GM19025 (cell line): ENCODE data around the gene RAP2A.
A peak's percentile ranks its signal among the peaks of the same experiment; 100 is the strongest.

ENCODE experiments used
- ATAC-seq: cut with Tn5 transposase; IDR thresholded peaks from one replicate; pipeline ENCODE4 v1.9.1; 2021; ENCODE audit warnings: mild to moderate bottlenecking, low read depth, moderate library complexity; ENCODE audit not compliant: unreplicated experiment

The RAP2A gene

GRCh38 chr13:97445522-97446187 is 11.7 kb downstream of the RAP2A start:
- no peak for ATAC-seq

- ATAC-seq, result no peak
Observed at GRCh38 chr13:97446448-97446847, 12.5 kb downstream of the RAP2A start.

GRCh38 chr13:97448503-97449251 is 14.7 kb downstream of the RAP2A start:
- ATAC-seq, result peak; percentile 78

DNA sequence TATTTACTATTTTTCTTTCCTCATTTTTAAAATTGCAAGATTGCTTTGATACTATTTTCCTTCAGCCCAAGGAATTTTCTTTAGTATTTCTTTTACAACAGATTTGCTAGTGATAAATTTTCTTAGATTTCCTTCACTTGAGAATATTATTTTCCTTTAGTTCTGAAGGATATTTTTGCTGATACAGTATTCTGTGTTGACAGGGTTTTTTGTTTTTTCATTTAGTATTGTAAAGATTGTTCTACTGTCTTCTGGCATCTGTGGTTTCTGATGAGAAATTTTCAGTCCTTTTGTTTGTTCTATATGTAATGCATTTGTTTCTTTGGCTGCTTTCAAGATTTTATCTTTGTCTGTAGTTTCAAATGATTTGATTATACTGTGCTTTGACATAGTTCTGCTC is 20.7 kb downstream of the RAP2A start:
- ATAC-seq, result no peak

DNA sequence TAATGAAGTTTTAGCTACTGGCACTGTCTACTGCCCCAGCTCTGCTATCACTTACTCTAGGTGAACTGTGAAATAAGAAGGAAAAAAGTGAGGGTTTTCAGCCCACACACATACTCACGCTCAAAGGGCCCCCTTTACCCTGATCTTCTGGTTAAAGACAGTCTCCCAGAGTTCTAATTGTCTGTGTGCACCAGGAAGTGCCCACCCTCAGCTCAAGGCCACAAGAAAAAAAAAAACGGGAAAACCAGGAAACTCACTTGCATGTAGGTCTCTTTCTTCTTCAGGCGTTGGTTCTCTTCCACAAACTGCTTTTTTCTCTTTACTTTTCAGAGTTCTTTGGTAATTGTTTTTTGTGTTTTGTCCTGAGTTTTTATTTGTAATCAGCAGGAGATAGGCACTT is 22.1 kb downstream of the RAP2A start:
- no peak for ATAC-seq

DNA sequence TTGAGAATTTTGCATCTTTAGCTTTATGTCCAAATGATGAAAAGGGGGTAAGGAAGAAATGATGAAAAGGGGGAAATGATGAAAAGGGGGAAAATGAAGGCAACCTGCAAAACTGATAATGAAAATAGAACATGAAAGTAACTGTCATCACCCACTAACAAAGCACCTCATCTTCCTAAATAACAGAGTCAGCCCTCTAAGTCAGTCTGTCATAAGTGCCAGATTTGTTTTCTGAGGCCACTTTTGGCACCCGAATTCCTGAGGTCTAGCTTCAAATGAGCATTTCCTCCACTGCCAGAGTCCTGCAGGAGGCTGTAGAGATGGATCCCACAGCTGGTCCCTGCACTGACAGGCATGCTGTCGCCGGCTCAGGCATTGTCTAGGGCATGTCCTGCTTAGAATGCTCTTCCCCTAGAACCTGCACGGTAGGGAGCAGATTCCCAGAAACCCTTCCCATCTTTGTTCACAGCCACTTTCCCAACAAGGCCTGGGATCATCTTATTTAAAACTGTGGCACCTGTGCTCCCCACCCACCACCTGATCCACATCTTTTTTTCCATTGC is 25.3 kb downstream of the RAP2A start:
- ATAC-seq, result peak; percentile 29

DNA sequence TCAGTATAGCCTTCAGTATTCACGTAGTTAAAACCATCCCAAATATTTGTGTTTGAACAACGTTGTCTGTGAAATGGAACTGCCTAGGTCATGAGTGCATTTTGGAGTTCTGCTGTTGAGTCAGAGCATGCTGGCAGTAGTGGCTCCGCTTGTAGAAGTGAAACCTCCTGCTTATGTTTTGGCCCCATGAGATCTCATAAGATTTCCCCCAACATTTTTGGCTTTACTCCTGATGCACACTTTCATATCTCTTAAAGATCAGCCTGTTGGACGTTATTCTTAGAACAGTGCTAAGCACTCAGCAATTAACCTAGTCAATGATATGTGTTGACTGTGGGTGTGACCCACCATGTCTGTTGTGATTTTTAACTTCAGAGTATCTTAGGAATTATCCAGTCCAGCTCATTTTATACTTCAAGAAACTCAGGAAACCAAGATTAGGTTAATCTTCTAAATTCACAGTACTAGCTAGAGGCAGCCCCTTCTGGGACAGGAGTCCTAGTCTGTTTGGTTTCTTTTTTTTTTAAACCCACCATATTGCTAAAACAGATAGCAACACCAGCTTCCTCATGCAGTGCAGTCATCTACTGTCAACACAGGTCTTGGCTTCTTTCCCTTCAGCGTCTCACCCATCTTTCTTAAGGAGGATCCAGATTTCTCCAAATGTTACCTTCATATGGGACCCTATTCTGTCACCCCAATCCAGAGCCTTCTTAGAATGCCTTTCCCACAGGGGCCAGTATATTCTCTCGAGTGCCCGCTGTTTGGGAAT is 26.2 kb downstream of the RAP2A start:
- peak; percentile 91 for ATAC-seq

DNA sequence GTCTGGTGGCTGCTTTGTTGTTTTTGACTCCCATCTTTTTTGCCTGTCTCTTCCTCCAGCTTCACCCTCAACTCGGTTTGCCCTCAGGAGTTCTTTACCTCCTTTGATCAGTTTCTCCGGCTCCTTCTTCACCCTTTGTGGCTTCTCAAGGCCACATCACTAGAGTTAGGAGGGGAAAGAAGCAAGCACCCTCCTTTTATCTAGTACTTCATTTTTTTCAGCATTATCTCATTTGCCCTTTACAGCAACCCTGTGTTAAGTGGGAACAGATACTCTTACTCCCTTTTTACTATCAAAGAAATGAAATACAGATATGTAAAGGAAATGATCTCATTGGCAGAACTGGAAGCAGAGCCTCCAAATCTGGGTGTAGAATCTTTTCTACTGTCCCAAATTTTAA is 26.9 kb downstream of the RAP2A start:
- ATAC-seq, result no peak

DNA sequence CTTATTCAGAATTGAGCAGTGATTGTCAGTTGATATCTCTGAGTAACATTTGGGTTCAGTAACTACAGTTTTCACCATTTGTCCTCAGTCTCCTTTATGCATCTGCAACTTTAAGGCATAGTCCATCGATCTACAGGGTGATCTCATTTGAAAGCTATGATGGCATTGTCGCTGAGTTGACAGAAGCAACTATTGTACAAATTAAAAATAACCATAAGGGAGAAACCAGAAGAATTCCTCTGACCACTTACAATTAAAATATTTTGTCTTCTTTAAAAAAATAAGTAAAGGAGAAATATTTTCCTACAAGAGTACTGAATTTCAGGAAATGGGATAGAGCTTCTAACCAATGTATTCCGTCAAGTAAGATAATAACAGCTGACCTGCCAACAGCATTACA is 30.6 kb downstream of the RAP2A start:
- ATAC-seq, result no peak

- no peak for ATAC-seq
Observed at GRCh38 chr13:97466722-97467121, 32.8 kb downstream of the RAP2A start.

GRCh38 chr13:97468331-97468730 is 34.4 kb downstream of the RAP2A start:
- no peak for ATAC-seq

- ATAC-seq, result no peak
Observed at GRCh38 chr13:97471711-97472110, 37.7 kb downstream of the RAP2A start.

- no peak for ATAC-seq
Observed at GRCh38 chr13:97474349-97474980, 40.5 kb downstream of the RAP2A start.

- ATAC-seq, result no peak
Observed at GRCh38 chr13:97475011-97475410, 41.0 kb downstream of the RAP2A start.

DNA sequence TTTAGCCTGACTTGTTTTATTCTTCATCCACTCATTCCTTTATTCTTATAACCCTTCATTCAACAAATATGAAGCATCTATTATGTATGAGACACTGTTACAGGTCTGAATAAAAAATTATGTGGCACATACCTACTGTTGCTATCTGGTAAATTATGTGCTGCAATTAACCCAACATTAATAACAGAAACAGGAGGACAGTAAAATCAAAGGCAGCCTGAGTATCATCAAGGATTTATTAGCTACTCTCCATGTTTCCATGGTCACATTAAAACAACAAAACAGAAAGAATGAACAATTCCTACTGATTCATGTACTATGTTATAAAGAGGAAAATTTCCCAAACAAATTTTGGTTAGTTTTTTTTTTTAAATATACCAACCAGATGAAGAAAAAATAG is 43.9 kb downstream of the RAP2A start:
- no peak for ATAC-seq

- no peak for ATAC-seq
Observed at GRCh38 chr13:97478247-97478646, 44.3 kb downstream of the RAP2A start.

DNA sequence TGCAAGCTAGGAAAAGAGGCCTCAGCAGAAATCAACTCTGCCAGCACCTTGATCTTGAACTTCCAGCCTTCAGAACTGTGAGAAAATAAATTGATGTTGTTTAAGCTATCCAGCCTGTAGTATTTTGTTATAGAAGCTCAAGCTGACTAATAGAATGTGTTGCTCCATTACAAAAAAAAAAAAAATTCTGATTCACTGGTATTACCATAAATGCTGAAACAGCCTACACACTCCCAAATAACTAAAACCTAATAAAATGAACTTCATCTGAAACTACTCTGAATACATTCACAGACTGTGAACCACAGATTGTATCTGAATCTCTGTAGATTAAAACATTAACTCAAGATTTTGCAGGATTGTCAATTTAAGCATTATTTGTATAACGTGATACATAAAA is 49.5 kb downstream of the RAP2A start:
- ATAC-seq, result no peak

GRCh38 chr13:97484301-97484700 is 50.3 kb downstream of the RAP2A start:
- ATAC-seq, result no peak

DNA sequence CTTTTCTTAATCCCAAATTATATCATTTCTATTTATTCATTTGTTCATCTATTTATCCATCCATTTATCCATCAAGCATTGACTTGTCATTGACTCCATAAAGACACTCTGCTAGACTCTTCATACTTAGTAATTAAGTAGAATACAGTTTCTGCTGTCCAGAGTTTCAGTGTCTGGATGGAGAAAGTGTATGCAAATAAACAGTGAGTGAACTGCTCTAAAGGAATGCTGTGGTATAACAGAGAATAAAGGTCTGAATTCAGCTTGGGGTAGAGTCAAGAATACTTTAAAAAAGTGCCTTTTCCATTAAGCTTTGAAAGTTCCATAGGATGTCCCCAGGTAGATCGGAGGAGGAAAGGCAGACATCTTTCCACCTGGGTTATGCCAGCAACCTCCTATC is 51.4 kb downstream of the RAP2A start:
- no peak for ATAC-seq

- ATAC-seq, result no peak
Observed at GRCh38 chr13:97490702-97491307, 56.8 kb downstream of the RAP2A start.
